HUDEP-2 (cell line): ENCODE measurements around the gene GPSM1.
"Not testable (repeated sequence)": the region's sequence is repeated elsewhere in the genome, so short reads cannot be mapped to it uniquely, and the experiment has no call there.

Source experiments
- DNase-seq, 76 experiments: peaks; one replicate each; lab custom pipeline; 2025; ENCODE audit not compliant: unreplicated experiment in 76 of 76; lab: John Stamatoyannopoulos, UW

Gene GPSM1

DNA sequence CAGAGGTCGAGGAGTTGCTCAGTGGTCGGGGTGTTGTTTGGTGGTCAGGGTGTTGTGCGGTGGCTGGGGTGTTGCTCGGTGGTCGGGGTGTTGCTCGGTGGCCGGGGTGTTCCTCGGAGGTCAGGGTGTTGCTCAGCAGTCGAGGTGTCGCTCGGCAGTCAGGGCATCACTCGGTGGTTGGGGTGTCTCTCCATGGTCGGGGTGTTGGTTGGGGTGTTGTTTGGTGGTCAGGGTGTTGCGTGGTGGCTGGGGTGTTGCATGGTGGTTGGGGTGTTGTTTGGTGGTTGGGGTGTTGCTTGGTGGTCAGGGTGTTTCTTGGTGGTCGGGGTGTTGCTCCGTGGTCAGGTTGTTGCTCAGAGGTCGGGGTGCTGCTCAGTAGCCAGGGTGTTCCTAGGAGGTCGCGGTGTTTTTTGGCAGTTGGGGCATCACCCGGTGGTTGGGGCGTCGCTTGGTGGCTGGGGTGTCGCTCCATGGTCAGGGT, 11.0 kb upstream of the GPSM1 start:
- no peak for DNase-seq

- DNase-seq = no peak
These were observed 10.3 kb upstream of the GPSM1 start for GRCh38 chr9:136316896-136317676.

GRCh38 chr9:136317695-136318094, 9.6 kb upstream of the GPSM1 start:
- no peak for DNase-seq

DNA sequence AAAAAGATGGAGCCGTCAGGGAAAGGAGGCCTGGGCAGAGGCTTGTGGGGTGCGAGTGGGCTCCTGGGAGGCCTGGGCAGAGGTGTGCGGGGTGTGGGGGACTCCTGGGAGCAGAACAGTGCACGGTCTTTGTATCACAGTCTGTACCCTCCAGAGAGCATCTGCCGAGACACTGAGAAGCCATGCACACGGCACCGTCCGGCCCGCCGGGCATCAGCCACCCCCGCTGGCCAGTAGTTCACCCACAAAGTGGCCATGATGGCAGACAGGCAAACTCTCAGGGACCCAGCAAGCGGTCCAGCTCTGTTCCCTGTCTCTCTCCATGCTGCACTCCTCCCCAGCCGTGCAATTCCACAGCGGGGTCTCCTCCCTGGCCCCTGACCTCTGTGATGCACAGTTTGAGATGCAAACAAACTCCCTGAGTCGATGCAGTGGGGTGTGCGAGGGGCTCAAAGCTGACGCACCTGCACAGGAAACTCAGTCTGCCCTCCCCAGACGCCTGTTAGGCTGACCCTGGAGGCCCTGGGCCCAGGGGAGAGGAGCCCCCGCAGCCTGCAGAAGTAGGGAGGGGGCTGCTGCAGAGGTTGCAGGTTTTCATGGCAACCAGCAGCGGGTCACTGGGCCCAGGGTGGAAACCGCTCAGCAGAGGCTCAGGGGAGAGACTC, 9.1 kb upstream of the GPSM1 start:
- DNase-seq = no peak

DNA sequence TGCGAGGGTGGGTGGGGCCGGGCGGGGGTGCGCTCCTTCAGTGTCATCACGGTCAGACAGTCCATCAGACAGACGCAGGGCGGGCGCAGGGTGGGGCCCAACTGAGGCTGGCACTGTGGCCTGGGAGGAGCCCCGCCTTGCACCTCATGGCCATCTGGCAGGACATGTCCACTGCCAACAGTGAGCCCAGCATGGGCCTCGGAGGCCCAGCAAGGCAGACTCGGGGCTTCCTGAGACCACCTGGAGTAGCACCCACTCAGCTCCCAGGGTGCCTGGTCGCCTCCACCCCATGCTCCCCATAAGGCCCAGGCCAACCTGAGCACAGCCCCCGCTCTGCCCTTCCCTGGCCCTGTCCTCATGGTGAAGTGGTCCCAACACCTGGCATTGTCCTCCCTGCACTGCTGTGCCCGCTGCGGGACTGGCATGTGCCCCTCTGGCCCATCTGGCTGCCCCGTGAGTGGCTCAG, 8.5 kb upstream of the GPSM1 start:
- DNase-seq = peak in 31 of 76 experiments; percentile 2 to 62 (median 22)

- DNase-seq = not testable (repeated sequence)
These were observed 8.1 kb upstream of the GPSM1 start for GRCh38 chr9:136319244-136319643.

GRCh38 chr9:136319955-136320354, 7.4 kb upstream of the GPSM1 start:
- DNase-seq = not testable (repeated sequence)

GRCh38 chr9:136320972-136321371, 6.4 kb upstream of the GPSM1 start:
- not testable (repeated sequence) for DNase-seq

GRCh38 chr9:136321561-136321960, 5.8 kb upstream of the GPSM1 start:
- DNase-seq = no peak

DNA sequence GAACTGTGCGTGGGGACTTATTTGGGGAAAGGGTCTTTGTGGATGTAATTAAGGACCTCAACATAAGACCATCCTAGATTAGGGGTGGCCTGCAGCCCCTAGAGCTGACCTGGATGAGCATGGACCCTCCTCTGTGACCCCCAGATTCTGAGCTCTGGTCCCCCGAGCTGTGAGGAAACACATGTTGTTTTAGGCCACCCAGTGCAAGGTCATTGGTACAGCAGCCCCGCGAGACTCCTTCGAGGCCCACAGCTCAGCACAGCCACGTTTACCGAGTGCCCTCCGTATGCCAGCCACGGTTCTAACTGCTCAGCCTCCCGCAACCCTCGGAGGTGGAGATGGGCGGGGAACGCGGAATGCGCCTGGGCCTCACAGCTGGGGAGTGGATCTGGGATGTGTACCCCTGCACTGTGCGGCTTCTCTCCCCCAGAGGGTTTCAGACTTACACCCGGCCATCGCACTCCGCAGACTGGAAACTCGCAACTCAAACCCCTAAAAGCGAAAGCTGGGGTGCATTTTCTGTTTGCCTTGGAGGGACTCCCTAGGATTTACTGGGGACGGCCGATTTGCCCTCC, 4.5 kb upstream of the GPSM1 start:
- DNase-seq = no peak

- no peak for DNase-seq
These were observed 4.0 kb upstream of the GPSM1 start for GRCh38 chr9:136323371-136323789.

DNA sequence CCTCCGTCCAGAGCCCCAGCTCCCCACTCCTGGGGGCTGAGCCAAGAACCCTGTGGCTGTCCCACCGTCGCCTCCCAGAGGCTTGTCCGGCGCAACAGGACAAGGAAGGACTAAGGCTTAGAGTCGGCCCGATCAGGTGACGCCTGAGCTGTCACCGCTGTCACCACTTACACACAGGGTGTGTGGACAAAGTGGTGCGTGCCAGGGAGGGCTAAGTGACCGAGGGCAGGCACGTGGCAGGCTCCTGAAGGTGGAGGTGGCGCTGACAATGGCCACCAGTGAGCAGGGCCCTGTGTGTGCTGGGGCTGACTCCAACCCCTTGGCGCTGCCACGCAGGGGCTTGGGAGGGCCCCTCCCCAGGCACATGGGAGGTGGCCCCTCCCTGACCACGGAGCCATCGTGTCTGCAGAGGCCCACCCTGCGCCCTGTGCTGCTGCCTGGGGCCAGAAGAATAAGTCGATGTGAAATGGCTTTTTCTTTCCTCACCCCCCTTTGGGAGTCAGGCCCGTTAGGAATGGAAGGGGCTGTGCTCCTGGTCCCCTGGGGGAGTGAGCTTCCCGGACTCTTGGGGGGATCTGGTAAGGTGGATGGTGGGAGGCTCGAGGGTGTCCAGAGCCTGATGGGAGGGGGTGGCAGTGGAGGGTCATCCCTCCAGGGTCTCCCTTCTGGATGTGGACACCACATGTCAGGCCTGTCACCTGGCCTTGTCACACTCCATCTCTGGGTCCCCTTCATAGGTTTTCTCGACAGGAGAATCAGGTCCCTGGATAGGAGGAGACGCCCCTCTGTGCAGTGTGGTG, 2.6 kb upstream of the GPSM1 start:
- DNase-seq = peak in 4 of 76 experiments; percentile 4 to 24 (median 10)

GRCh38 chr9:136325358-136325757, 2.0 kb upstream of the GPSM1 start:
- no peak for DNase-seq

DNA sequence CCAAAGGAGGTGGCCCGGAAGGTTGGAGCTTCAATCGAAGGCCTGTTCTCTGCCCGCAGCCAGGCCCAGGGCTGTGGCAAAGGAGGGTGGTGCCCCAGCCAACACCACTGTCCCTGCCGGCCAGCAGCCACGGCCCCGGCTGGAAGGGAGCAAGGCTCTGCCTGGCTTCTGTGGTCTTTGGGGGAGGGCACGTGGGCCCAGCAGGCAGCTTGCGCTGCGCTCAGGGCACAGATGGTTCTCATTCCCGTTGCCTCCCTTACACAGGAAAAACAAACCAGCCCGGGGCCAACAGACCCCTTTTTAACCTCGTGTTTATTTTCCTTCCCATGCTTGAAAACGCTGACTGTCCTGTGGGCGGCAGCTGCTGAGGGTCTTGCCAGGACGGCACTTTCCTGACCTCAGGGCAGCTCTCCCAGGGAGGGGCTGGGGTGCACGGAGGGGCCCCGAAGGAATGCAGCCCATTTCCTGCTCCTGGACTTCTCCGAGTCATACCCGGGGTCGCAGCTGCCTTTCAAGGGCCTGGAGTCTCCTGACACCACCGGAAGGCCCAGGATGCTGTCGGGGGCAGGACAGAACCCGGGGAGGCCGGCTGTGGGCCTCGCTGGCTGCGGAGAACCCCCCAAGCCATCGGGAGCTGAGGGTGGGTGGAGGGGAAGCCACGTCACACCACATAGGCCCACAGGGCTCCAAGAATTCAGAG, 1.1 kb upstream of the GPSM1 start:
- DNase-seq = no peak

DNA sequence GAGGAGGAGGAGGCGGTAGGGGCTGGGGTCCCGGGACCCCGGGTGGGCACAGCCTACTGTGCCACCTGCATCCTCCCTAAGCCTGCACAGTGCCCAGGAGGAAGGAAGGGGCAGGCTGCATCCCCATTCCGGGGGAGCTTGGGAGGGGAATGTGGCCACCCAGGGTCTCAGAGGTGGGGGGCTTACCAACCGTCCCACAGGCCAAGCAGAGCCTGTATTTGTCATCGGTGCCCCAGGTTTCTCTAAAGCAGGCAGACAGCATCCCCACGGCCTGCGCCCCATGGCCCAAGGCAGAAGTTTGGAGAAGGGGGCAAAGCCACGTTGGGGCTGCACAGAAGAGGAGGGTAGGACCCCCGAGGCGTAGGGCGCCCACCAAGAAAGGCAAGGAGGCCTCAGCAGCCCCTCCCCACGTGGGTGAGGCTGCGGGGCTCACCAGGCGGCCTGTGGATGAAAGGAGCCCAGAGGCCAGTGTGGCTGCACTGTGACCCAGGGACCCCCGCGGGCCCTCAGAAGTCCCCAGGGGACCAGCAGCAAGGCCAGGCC, 507 bp upstream of the GPSM1 start:
- no peak for DNase-seq

DNA sequence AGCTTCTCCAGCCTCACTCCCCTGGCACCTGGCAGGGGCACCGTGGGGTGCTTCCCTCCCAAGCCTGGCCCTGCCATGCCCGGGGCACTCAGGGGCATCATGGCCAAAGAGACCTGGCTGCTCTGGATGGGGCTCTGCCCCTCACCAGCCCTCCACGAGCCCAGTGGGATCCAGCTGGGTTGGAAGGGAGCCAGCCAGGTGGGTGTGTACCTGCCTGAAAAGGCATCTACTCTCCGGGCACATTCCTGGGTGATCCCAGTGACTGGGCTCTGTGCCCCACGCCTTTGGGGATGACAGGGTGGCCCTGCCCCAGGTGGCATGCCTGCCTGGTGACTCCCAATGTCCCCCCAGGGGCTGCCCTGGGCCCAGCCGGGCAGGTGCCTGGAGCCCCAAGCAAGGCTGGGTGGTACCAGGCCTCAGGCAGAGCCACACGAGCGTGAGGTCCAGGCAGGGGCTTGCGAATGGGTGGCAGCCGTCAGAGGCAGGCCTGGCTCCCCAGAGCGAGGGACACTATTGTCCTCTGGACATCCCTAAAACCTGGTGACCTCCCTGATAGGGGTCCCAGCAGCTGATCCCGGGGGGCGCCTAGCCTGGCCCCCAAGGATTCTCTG, 777 bp downstream of the GPSM1 start:
- no peak for DNase-seq

DNA sequence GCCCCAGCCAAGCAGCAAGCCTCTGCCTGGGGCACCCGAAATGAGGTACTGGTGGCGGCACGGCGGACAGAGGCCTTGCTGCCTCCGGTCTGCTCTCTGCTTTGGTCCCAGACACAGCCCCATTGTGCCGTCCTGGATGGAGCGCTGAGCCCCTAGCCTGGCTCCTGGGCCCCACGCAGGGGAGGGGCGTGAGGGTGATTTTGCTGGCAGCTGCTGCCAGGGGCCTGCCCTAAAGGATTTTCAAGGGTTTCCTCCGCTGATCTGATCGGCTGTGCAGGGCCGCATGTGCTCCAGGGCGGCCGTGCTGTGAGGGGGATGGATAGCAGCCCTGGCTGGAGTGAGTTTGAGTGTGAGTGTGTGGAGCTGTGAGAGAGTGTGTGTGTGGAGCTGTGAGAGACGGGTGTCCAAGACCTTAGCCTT, 1.3 kb downstream of the GPSM1 start:
- no peak for DNase-seq

- no peak for DNase-seq
These were observed 1.9 kb downstream of the GPSM1 start for GRCh38 chr9:136329211-136329627.

GRCh38 chr9:136329636-136330405, 2.5 kb downstream of the GPSM1 start:
- DNase-seq = no peak
